ENCODE results near the gene YAP1.

DNA sequence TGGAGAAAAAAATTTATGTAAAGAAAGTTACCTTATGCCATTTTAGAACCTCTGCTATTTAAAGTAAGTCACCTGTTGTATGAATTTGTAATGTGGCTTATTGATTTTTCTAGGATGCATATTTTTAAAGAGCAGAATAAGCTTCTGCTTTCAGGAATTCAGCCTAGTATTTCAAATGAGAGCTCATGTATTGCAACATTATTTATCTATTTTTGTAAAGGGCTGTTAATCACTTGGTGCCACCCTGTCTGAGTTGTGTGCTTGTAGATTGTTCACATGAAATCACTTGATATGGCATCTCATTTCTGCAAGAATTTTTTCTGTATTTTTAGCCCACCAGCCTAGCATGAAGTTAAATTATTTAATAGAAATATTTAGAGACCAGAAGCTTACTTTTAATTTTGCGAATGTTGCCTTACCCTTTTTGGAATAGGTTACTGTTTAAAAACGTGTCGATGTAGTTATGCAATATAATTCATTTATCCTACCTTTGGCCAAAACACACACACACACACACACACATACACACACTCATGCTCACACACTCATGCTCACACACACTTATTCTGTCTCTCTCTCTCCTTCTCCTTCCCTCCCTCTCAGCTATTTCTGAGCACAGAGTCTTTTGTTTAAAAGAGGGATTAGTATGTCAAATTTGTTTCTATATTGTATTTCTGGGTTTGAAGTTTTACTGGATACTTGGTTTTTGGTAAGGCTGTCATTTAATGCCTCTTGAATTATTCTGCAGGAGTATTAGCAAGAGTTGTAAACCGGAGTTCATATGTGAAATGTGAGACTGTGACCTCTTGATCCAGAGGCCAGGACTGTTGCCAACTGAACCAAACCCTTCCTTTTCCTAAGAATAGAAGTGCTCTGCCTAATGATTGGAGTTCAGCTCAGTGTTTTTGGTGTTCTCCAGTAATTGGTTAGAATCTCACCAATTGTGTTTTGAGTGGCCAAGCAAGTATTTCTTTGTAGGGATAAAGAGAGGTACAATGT is 34.4 kb downstream of the YAP1 start:
- TF ChIP-seq, protein P1, sequence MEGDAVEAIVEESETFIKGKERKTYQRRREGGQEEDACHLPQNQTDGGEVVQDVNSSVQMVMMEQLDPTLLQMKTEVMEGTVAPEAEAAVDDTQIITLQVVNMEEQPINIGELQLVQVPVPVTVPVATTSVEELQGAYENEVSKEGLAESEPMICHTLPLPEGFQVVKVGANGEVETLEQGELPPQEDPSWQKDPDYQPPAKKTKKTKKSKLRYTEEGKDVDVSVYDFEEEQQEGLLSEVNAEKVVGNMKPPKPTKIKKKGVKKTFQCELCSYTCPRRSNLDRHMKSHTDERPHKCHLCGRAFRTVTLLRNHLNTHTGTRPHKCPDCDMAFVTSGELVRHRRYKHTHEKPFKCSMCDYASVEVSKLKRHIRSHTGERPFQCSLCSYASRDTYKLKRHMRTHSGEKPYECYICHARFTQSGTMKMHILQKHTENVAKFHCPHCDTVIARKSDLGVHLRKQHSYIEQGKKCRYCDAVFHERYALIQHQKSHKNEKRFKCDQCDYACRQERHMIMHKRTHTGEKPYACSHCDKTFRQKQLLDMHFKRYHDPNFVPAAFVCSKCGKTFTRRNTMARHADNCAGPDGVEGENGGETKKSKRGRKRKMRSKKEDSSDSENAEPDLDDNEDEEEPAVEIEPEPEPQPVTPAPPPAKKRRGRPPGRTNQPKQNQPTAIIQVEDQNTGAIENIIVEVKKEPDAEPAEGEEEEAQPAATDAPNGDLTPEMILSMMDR (IDR thresholded peaks at IDR 0.05; ENCODE audit: insufficient read depth, low read length, poor library complexity, severe bottlenecking) = no peak
- no peak for TF ChIP-seq EZH2phosphoT487 (conservative IDR thresholded peaks at IDR 0.05; ENCODE audit: low read length)
